ENCODE data around the gene RGS17.
"Not testable (repeated sequence)": the region's sequence is repeated elsewhere in the genome, so short reads cannot be mapped to it uniquely, and the experiment has no call there.

The RGS17 gene, protein sequence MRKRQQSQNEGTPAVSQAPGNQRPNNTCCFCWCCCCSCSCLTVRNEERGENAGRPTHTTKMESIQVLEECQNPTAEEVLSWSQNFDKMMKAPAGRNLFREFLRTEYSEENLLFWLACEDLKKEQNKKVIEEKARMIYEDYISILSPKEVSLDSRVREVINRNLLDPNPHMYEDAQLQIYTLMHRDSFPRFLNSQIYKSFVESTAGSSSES

DNA sequence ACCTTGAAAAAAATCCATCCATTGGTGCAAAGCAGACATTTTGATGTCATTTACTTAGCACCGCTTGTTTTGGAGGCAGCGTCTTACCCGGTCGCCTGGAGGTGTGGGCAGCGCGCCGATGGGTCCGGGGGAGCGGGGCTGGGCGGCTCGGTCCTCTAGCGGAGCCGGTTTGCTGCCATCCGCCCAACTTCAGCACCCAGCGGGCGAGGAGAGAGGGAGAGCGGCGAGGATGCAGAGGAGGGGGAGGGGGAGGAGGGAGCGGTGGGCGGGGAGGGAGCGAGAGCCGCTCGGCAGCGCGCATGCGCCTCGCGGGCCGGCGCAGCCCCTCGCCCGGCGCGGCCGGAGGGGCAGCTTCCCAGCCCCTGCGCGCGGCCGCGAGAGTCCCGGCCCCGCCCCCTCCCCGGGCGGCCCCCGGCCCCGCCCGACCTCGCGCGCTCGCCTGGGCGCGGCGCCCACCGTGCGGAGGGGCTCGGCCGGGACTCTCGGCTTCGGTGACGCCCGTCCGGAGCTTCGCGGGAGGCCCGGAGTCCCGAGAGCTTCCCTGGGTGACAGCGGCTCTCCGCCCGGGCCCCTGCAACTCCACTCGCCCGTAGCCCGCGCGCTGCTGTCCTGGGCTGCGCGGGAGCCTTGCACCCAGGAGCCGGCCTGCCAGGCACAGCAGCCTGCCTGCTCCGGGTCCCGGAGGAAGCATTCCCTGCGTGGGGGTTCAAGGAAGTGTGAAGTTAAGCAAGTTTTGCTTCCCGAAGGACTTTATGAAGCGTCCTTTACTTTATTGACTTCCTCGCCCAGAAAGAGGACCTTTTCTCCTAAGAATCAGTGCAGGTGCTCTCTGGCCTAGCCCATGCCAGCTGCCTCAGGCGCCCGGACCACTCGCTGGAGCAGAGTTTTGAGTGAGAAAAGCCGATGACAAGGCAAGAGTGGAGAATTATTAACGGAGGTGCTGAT lies at the start of gene RGS17:
RGS17 (minus strand) TSS at position 246 of the 945 bp plus-strand sequence. CDS start 87,264 bp downstream, outside the sequence.
- DNase-seq (ENCODE audit: low read depth in 2 of 2): peak in 1 of 2 donors; percentile 9

GRCh38 chr6:153172815-153173214 lies 41.7 kb upstream of the RGS17 start:
- no peak for DNase-seq (ENCODE audit: low read depth in 2 of 2)

GRCh38 chr6:153170511-153170910 lies 39.4 kb upstream of the RGS17 start:
- no peak for DNase-seq (ENCODE audit: low read depth in 2 of 2)

GRCh38 chr6:153167907-153168306 lies 36.8 kb upstream of the RGS17 start:
- no peak for DNase-seq (ENCODE audit: low read depth in 2 of 2)

DNA sequence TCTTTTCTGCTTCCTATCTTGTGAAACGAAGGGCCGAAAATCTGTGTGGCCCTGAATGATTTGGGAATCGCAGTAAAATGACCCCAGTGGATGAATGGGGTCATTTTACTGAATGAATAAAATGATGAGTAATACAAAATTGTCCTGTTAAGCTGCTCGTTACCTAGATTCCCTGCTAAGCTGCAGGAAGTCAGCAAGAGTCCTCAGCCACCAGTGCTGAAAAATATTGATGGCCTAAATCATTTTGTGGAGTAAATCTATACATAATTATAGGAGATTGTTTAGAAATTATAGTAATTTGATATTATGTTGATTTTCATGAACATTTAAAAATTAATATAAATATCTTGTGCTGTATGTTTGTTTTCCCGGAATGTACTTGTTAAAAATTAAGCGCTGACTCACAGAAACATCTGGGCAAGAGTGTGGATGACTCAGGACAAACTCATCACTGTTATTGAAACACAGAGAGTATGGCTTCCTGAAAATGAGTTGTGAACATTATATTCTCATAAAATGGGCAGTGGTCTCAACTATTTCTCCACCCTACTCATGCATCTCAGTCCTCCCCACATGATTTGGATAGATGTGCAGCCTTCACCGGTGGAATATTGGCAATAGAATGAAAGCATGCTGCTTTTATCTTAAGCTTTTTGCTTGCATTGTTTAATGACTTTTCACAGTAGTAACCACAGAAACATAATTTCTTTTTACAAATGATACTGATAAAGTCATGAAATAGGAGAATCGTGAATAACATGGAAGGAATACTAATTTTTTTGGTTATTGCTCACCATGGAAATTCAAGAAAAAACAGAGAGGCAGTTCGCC lies 36.2 kb upstream of the RGS17 start:
- DNase-seq (ENCODE audit: low read depth in 2 of 2): no peak

GRCh38 chr6:153162646-153163045 lies 31.6 kb upstream of the RGS17 start:
- no peak for DNase-seq (ENCODE audit: low read depth in 2 of 2)

DNA sequence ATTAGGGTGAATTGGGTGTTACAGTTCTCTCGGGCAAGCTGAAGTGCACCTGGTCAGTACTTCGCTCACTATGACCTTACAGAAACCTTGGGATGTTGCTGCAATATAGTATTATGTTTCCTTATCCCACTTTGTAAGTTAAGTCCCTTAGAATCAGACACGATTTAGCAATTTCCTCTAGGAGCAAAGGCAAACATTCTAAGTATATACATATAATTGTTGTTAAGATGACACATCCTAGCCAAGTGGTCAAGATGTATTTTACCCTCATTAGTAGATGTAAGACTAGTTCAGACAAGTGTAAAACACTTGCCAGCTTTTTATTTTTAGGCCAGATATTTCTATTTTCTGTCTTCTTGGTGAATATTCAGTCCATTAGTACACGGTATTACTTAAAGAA lies 31.1 kb upstream of the RGS17 start:
- DNase-seq (ENCODE audit: low read depth in 2 of 2): no peak

DNA sequence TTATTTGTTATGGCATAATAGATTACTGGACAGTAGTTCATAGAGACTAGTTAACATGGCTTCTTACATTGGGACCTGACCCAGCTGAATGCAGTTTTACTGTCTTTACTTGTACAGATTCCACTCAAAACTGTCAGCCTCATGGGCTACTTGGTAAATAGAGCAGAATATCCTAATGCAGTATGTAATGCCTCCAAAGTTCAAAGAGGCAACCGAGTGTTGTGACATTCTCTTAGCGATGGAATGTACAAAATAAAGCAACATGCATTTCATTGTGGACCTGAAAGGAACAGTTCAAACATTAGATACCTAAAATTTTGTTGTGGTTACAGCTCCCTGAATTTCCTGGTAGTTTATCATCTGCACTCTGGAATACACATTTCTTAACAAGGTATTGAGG lies 29.1 kb upstream of the RGS17 start:
- DNase-seq (ENCODE audit: low read depth in 2 of 2): no peak

- DNase-seq (ENCODE audit: low read depth in 2 of 2): no peak
Observed at GRCh38 chr6:153150752-153151440, 19.8 kb upstream of the RGS17 start.

- no peak for DNase-seq (ENCODE audit: low read depth in 2 of 2)
Observed at GRCh38 chr6:153150371-153150751, 19.3 kb upstream of the RGS17 start.

GRCh38 chr6:153149891-153150290 lies 18.8 kb upstream of the RGS17 start:
- no peak for DNase-seq (ENCODE audit: low read depth in 2 of 2)

DNA sequence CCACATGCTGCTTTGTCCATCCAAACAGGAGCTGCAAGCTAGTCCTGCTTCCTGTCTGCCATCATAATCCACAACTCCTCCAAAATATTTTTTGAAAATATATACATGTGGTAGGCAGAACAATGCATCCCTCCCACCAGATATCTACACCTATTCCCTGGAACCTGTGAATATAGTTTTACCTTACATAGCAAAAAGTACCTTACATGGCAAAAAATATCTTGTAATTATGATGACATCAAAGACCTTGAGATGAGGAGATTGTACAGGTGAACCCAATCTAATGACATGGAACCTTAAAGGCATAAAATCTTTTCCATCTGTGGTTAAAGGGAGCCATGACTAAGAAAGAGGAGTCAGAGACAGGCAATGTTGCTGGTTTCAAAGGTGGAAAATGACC lies 15.3 kb upstream of the RGS17 start:
- DNase-seq (ENCODE audit: low read depth in 2 of 2): no peak

GRCh38 chr6:153145591-153145990 lies 14.5 kb upstream of the RGS17 start:
- DNase-seq (ENCODE audit: low read depth in 2 of 2): no peak

- DNase-seq (ENCODE audit: low read depth in 2 of 2): no peak
Observed at GRCh38 chr6:153143200-153143599, 12.1 kb upstream of the RGS17 start.

DNA sequence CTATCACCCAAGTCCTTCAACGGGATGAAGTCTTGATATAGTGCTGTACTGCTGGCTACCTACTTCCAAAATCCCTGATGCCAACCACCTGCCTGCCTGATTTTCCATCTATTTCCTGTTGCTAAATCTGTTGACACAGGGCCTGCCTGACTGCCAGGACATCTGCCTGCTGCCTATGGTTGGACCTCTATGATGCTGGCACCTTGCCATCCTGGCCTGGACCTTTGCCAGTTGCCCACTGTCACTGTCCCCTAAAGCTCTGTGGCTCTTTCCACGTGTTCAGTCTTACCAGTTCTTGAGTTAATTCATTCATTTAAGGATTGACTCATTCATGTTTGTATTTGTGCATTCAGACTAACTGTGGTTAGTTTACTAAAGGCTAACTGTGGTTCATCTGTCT lies 9.2 kb upstream of the RGS17 start:
- DNase-seq (ENCODE audit: low read depth in 2 of 2): no peak

DNA sequence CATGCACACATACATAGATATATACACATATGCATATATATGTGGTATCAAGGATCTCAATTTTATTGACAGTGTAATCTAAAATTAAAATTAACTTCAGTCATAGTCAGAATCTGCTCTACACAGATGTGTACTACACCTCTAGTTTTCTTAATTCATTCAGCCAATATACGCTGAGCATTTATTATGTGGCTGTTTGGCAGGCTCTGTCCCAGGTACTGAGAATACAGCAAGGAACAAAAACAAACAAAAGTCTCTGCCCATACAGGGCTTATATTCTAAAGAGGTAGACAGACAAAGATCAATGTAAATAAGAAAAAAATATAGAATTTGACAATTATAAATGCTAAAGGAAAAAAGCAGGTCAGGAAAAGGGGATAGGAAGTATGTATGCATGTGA lies 7.8 kb upstream of the RGS17 start:
- DNase-seq (ENCODE audit: low read depth in 2 of 2): no peak

DNA sequence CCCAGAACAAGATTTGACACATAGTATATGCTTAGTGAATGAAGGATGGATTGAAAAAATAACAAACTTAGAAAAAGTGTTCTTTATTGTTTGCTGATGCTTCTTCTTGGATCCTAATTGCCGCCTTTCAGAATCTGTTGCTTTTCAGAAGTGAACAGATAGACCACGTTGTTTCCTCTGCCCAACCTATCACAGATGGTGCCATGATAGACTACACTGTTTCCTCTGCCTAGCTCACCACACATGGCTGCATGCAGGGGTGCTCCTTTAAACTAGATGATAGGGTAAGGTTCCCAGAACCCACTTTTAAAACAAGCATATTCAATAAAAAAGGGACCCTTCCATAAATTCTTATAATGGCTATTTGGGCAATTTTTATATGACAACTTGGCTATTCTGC lies 4.6 kb upstream of the RGS17 start:
- no peak for DNase-seq (ENCODE audit: low read depth in 2 of 2)

DNA sequence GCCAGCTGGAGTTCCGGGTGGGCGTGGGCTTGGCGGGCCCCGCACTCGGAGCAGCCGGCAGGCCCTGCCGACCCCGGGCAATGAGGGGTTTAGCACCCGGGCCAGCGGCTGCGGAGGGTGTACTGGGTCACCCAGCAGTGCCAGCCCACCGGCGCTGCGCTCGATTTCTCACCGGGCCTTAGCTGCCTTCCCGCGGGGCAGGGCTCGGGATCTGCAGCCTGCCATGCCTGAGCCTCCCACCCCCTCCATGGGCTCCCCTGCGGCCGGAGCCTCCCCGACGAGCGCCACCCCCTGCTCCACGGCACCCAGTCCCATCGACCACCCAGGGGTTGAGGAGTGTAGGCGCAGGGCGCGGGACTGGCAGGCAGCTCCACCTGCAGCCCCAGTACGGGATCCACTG lies 2.6 kb upstream of the RGS17 start:
- not testable (repeated sequence) for DNase-seq (ENCODE audit: low read depth in 2 of 2)

DNA sequence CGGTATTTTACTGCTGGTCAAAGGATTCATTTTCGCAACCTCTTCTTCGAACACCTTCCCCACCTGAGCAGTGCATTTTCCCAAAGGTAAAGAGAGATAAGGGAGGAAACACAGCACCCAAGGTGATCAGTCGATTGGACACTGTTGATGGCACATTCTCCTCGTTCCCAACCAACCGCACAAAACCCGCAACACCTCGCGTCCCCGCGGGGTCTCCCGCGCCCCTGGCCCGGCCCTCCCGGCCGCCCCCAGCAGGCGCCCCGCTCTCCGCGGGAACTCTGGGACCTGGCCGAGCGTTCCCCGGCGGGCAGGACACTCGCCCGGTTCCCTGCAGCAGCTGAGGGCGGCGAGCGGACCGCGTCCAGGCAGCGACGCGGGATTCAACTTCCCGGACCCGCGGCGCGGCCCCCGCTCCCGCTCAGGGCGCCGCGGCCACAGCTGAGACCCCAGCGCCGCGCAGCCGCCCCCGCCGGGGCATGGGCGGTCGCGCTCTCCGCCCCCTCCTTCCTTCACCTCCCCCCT lies 506 bp downstream of the RGS17 start:
- no peak for DNase-seq (ENCODE audit: low read depth in 2 of 2)

DNA sequence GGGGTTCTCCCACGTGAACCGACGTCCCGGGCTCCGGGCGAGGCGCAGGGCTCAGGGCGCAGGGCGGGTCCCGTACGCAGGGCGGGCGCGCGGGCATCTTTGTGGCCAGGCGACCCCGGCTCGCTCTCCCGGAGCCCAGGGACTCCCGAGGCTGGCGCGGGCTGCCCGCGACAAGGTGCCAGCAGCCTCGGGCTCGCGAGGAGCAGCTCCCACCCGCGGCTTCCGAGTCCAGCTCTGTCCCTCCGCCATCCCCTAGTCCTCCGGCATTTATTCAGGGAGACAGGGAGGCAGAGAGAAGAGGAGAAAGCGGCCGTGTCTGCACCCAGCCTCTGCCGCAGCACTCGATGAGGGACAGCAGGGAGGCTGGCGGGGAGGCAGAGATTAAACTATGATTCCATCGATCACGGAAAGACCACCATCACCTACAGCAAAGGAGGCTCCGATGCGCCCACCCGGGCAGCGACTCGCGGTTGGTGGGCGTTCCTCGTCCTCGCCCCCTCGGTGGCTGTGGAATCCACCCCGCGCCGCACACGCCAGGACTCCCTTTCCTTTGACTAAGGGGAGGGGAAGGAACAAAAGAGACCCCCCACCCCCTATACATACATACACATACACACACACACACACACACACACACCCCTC lies 1.1 kb downstream of the RGS17 start:
- no peak for DNase-seq (ENCODE audit: low read depth in 2 of 2)

- no peak for DNase-seq (ENCODE audit: low read depth in 2 of 2)
Observed at GRCh38 chr6:153126218-153126617, 4.9 kb downstream of the RGS17 start.

All from stimulated activated CD8-positive, alpha-beta memory T cell treated with anti-CD3 and anti-CD28 coated beads, Interleukin-2, amount 100 ng/mL, for 1 hour (primary cell).